Right hindlimb (tissue), 1 donor: ENCODE results near the gene POLN.
A peak's percentile ranks its signal among the peaks of the same experiment; 100 is the strongest.

Experiments
- DNase-seq: peaks from one replicate; pipeline ENCODE4 v3.0.0-alpha.2; 2018

Gene POLN

GRCh38 chr4:2262145-2262943 is 20.4 kb upstream of the POLN start:
- DNase-seq = peak; percentile 100

GRCh38 chr4:2261853-2262144 is 19.9 kb upstream of the POLN start, which contains the start of gene MXD4:
TSS of gene MXD4 (minus strand) at chr4:2262109. CDS start at chr4:2261980, 129 bp downstream.
- DNase-seq = no peak

- peak; percentile 65 for DNase-seq
These were observed 19.4 kb upstream of the POLN start for GRCh38 chr4:2261110-2261852.

GRCh38 chr4:2260344-2261109 is 18.6 kb upstream of the POLN start:
- peak; percentile 25 for DNase-seq

GRCh38 chr4:2259541-2260343 is 17.8 kb upstream of the POLN start:
- peak; percentile 30 for DNase-seq

GRCh38 chr4:2259036-2259540 is 17.2 kb upstream of the POLN start:
- DNase-seq = peak; percentile 19

- DNase-seq = peak; percentile 18
These were observed 16.4 kb upstream of the POLN start for GRCh38 chr4:2258091-2259035.

- DNase-seq = peak; percentile 22
These were observed 15.6 kb upstream of the POLN start for GRCh38 chr4:2257361-2258081.

- peak; percentile 24 for DNase-seq
These were observed 14.9 kb upstream of the POLN start for GRCh38 chr4:2256781-2257191.

- peak; percentile 61 for DNase-seq
These were observed 14.3 kb upstream of the POLN start for GRCh38 chr4:2256156-2256731.

GRCh38 chr4:2255501-2256155 is 13.7 kb upstream of the POLN start:
- peak; percentile 51 for DNase-seq

GRCh38 chr4:2254665-2255500 is 13.0 kb upstream of the POLN start:
- DNase-seq = peak; percentile 7

GRCh38 chr4:2253160-2254084 is 11.5 kb upstream of the POLN start:
- no peak for DNase-seq

GRCh38 chr4:2252530-2253091 is 10.7 kb upstream of the POLN start:
- DNase-seq = no peak

GRCh38 chr4:2251795-2252529 is 10.0 kb upstream of the POLN start:
- DNase-seq = no peak

GRCh38 chr4:2251073-2251794 is 9.3 kb upstream of the POLN start:
- DNase-seq = peak; percentile 13
